GM12878 (cell line): Measurements from ENCODE around the gene LRRC63. TPM values are rescaled to one million over a fixed set of nuclear protein-coding genes. Genes with fewer than 3 reads are reported as not detected.

ENCODE experiments used
- CUX1 ChIP-seq: IDR thresholded peaks from 2 replicates; pipeline ENCODE4 v1.6.1; 2012; ENCODE audit warnings: improper control_type of control experiment, low read depth, low read length; ENCODE audit not compliant: insufficient replicate concordance
- FOS ChIP-seq: IDR thresholded peaks from 3 replicates; pipeline ENCODE4 v1.6.1; 2011; ENCODE audit warnings: borderline replicate concordance; ENCODE audit not compliant: insufficient read length; ENCODE audit errors: extremely low read depth
- FOXK2 ChIP-seq: fragments of 450-650 bp; IDR thresholded peaks from 2 replicates; pipeline ENCODE4 v1.6.1; 2017; ENCODE audit warnings: mild to moderate bottlenecking, moderate library complexity
- JUNB ChIP-seq: IDR thresholded peaks from 2 replicates; pipeline ENCODE4 v1.6.1; 2016; ENCODE audit warnings: antibody characterized with exemption, mild to moderate bottlenecking
- polyA plus RNA-seq, 11 experiments: library from polyadenylated mRNA; depleted of rRNA in 4 of 11; unstranded in 6 of 11; stranded (reverse) in 5 of 11; fragments of >200 nt; fragmentation: Nextera tagmentation in 4 of 11; fragmentation: Illumina TruSeq in 1 of 11; extraction: Ambion mirVana in 4 of 11; extraction: Trizol in 1 of 11; gene quantifications; 1 replicate in 1 of 11; 2 replicates in 10 of 11; pipeline versions ENCODE4 v1.2.1 to v1.2.3, GENCODE V29; 2011 to 2016; ENCODE audit warnings: inconsistent platforms in 2 of 11, missing spikeins in 2 of 11, low read depth in 1 of 11
- total RNA-seq, 4 experiments: library from RNA; depleted of rRNA in 3 of 4; stranded (reverse); fragments of >200 nt in 3 of 4; fragmentation: Illumina TruSeq in 1 of 4; extraction: Trizol in 1 of 4; gene quantifications; 2 replicates each; pipeline versions ENCODE4 v1.2.1 to v1.2.3, GENCODE V29; 2013 to 2021
- TF ChIP-seq, protein P1 (sequence below): fragments of 450-650 bp; formaldehyde crosslinking; IDR thresholded peaks from 2 replicates; pipeline ENCODE4 v1.4.0; 2022; ENCODE audit warnings: mild to moderate bottlenecking, moderate library complexity
- TF ChIP-seq, protein P2 (sequence below): IDR thresholded peaks from 2 replicates; pipeline ENCODE4 v1.6.1; 2011; ENCODE audit warnings: borderline replicate concordance, low read depth, mild to moderate bottlenecking, moderate library complexity, low read length; ENCODE audit not compliant: insufficient read depth, poor library complexity, severe bottlenecking
- TF ChIP-seq, protein P3 (sequence below): fragments of 450-650 bp; IDR thresholded peaks from 2 replicates; pipeline ENCODE4 v1.6.1; 2016; ENCODE audit warnings: mild to moderate bottlenecking, moderate library complexity, borderline replicate concordance
- TF ChIP-seq, protein P4 (sequence below): fragments of 450-650 bp; IDR thresholded peaks from 2 replicates; pipeline ENCODE4 v1.6.1; 2018; ENCODE audit warnings: borderline replicate concordance, mild to moderate bottlenecking; ENCODE audit not compliant: partially characterized antibody

Gene LRRC63
- total and polyA plus RNA-seq, 10 of the 15 experiments (the other 5 are each of a cell fraction or from before 2014, with no cell fraction given), result 0.34 to 0.98 (median 0.76) TPM; not detected in 1

- TF ChIP-seq, protein P1, sequence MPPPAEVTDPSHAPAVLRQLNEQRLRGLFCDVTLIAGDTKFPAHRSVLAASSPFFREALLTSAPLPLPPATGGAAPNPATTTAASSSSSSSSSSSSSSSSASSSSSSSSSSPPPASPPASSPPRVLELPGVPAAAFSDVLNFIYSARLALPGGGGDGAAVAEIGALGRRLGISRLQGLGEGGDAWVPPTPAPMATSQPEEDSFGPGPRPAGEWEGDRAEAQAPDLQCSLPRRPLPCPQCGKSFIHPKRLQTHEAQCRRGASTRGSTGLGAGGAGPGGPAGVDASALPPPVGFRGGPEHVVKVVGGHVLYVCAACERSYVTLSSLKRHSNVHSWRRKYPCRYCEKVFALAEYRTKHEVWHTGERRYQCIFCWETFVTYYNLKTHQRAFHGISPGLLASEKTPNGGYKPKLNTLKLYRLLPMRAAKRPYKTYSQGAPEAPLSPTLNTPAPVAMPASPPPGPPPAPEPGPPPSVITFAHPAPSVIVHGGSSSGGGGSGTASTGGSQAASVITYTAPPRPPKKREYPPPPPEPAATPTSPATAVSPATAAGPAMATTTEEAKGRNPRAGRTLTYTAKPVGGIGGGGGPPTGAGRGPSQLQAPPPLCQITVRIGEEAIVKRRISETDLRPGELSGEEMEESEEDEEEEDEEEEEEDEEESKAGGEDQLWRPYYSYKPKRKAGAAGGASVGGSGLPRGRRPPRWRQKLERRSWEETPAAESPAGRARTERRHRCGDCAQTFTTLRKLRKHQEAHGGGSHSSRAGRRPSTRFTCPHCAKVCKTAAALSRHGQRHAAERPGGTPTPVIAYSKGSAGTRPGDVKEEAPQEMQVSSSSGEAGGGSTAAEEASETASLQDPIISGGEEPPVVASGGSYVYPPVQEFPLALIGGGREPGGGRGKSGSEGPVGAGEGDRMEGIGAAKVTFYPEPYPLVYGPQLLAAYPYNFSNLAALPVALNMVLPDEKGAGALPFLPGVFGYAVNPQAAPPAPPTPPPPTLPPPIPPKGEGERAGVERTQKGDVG (CRISPR knock-in tag), result no peak
- TF ChIP-seq, protein P2, sequence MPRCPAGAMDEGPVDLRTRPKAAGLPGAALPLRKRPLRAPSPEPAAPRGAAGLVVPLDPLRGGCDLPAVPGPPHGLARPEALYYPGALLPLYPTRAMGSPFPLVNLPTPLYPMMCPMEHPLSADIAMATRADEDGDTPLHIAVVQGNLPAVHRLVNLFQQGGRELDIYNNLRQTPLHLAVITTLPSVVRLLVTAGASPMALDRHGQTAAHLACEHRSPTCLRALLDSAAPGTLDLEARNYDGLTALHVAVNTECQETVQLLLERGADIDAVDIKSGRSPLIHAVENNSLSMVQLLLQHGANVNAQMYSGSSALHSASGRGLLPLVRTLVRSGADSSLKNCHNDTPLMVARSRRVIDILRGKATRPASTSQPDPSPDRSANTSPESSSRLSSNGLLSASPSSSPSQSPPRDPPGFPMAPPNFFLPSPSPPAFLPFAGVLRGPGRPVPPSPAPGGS, result no peak
- TF ChIP-seq, protein P3, sequence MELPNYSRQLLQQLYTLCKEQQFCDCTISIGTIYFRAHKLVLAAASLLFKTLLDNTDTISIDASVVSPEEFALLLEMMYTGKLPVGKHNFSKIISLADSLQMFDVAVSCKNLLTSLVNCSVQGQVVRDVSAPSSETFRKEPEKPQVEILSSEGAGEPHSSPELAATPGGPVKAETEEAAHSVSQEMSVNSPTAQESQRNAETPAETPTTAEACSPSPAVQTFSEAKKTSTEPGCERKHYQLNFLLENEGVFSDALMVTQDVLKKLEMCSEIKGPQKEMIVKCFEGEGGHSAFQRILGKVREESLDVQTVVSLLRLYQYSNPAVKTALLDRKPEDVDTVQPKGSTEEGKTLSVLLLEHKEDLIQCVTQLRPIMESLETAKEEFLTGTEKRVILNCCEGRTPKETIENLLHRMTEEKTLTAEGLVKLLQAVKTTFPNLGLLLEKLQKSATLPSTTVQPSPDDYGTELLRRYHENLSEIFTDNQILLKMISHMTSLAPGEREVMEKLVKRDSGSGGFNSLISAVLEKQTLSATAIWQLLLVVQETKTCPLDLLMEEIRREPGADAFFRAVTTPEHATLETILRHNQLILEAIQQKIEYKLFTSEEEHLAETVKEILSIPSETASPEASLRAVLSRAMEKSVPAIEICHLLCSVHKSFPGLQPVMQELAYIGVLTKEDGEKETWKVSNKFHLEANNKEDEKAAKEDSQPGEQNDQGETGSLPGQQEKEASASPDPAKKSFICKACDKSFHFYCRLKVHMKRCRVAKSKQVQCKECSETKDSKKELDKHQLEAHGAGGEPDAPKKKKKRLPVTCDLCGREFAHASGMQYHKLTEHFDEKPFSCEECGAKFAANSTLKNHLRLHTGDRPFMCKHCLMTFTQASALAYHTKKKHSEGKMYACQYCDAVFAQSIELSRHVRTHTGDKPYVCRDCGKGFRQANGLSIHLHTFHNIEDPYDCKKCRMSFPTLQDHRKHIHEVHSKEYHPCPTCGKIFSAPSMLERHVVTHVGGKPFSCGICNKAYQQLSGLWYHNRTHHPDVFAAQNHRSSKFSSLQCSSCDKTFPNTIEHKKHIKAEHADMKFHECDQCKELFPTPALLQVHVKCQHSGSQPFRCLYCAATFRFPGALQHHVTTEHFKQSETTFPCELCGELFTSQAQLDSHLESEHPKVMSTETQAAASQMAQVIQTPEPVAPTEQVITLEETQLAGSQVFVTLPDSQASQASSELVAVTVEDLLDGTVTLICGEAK, result peak; percentile 47; the same call in 1 of the 2 replicates
- TF ChIP-seq FOXK2 (no peak), FOS (no peak), CUX1 (peak; percentile 58), JUNB (peak; percentile 54)
- TF ChIP-seq, protein P4, sequence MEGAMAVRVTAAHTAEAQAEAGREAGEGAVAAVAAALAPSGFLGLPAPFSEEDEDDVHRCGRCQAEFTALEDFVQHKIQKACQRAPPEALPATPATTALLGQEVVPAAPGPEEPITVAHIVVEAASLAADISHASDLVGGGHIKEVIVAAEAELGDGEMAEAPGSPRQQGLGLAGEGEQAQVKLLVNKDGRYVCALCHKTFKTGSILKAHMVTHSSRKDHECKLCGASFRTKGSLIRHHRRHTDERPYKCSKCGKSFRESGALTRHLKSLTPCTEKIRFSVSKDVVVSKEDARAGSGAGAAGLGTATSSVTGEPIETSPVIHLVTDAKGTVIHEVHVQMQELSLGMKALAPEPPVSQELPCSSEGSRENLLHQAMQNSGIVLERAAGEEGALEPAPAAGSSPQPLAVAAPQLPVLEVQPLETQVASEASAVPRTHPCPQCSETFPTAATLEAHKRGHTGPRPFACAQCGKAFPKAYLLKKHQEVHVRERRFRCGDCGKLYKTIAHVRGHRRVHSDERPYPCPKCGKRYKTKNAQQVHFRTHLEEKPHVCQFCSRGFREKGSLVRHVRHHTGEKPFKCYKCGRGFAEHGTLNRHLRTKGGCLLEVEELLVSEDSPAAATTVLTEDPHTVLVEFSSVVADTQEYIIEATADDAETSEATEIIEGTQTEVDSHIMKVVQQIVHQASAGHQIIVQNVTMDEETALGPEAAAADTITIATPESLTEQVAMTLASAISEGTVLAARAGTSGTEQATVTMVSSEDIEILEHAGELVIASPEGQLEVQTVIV, result no peak
Observed at GRCh38 chr13:46181840-46182490, 29.8 kb upstream of the LRRC63 start, which contains the start of gene LCP1 (continued).
